ENCODE data around the gene TMEM25.
"Not testable (repeated sequence)": the region's sequence is repeated elsewhere in the genome, so short reads cannot be mapped to it uniquely, and the experiment has no call there.

TMEM25 gene

GRCh38 chr11:118530683-118531596 lies at the start of gene TMEM25:
TSS of gene TMEM25 (plus strand) at chr11:118531192. CDS start at chr11:118531802, 610 bp downstream.
- DNase-seq, result peak in 1 of 2 experiments; percentile 32

- not testable (repeated sequence) for DNase-seq
Measured at GRCh38 chr11:118481238-118481637, 49.8 kb upstream of the TMEM25 start.

- DNase-seq, result no peak
Measured at GRCh38 chr11:118484405-118484804, 46.6 kb upstream of the TMEM25 start.

DNA sequence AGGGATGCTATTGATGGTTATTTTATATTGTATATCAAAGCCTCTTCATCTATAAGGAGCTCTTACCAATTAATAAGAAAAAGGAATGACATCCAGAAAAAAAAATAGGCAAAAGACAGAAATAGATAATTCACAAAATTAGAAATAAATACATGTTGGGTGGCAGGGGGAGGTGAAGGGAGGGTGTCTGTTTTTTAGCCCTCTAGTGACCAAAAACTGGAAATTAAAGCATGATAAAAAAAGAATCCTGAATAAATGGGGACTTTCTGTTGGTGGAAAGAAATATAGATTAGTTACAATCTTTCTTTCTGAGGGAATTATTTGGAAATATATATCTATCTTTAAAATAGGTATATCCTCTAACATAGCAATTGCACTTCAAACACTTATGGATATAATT lies 45.7 kb upstream of the TMEM25 start:
- DNase-seq, result no peak

DNA sequence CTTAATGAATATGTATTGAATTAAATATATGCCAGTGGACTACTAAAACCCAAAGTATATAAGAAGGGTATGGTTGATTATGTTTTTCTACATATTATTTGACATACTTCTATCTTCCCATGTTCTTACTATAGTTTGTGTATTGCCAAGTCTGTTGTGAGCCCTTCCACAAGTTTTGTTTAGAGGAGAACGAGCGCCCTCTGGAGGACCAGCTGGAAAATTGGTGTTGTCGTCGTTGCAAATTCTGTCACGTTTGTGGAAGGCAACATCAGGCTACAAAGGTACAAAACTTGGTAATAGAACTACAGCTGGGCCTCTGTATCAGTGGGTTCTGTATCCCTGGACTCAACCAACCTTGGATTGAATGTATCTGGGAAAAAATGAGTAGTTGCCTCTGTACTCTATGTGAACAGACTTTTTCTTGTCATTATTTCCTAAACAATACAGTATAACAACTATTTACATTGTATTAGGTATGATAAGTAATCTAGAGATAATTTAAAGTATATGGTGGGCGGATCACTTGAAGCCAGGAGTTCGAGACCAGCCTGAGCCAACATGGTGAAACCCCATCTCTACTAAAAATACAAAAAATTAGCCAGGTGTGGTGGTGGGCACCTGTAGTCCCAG lies 42.4 kb upstream of the TMEM25 start:
- DNase-seq, result peak in 1 of 2 experiments; percentile 79

- DNase-seq, result no peak
Measured at GRCh38 chr11:118491041-118491440, 40.0 kb upstream of the TMEM25 start.

DNA sequence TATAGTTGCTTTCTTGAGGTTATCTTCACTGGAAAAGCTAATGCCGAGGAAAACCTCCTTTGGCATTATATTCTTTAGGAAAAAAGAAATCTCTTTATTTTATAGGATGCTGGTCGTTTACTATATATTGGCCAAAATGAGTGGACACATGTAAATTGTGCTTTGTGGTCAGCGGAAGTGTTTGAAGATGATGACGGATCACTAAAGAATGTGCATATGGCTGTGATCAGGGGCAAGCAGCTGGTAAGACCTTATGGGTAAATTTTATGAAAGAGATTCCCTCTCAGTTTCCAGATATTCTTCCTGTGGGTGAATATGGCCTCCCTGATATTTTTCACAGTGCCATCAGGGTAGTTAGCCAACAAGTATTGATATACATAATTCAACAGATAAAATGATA lies 33.2 kb upstream of the TMEM25 start:
- peak in 1 of 2 experiments; percentile 5 for DNase-seq

GRCh38 chr11:118503216-118503615 lies 27.8 kb upstream of the TMEM25 start:
- DNase-seq, result no peak

GRCh38 chr11:118511601-118512000 lies 19.4 kb upstream of the TMEM25 start:
- no peak for DNase-seq

DNA sequence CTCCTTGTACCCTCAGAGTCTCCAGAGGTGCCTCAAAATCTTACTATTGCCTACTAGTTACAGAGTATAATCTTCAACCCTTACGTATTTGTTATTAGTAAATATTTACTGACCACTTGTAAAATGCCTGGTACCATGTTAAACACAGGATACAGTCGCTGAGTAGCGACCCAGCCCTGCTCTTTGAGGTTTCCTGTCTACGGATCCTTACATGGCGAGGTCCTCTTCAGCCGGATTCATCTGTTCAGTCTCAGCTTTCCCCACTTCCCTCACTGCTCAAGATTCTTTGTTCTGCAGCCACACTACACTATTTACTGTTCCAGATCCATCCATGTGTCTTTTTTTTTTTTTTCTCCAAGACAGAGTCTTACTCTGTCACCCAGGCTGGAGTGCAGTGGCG lies 16.9 kb upstream of the TMEM25 start:
- no peak for DNase-seq

GRCh38 chr11:118519549-118519948 lies 11.4 kb upstream of the TMEM25 start:
- no peak for DNase-seq

DNA sequence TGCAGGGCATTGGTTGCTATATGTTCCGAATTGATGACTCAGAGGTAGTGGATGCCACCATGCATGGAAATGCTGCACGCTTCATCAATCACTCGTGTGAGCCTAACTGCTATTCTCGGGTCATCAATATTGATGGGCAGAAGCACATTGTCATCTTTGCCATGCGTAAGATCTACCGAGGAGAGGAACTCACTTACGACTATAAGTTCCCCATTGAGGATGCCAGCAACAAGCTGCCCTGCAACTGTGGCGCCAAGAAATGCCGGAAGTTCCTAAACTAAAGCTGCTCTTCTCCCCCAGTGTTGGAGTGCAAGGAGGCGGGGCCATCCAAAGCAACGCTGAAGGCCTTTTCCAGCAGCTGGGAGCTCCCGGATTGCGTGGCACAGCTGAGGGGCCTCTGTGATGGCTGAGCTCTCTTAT lies 9.1 kb upstream of the TMEM25 start:
- DNase-seq, result no peak

DNA sequence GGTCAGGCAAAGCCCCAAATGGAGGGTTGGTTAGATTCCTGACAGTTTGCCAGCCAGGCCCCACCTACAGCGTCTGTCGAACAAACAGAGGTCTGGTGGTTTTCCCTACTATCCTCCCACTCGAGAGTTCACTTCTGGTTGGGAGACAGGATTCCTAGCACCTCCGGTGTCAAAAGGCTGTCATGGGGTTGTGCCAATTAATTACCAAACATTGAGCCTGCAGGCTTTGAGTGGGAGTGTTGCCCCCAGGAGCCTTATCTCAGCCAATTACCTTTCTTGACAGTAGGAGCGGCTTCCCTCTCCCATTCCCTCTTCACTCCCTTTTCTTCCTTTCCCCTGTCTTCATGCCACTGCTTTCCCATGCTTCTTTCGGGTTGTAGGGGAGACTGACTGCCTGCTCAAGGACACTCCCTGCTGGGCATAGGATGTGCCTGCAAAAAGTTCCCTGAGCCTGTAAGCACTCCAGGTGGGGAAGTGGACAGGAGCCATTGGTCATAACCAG lies 8.4 kb upstream of the TMEM25 start:
- peak in 1 of 2 experiments; percentile 21 for DNase-seq

DNA sequence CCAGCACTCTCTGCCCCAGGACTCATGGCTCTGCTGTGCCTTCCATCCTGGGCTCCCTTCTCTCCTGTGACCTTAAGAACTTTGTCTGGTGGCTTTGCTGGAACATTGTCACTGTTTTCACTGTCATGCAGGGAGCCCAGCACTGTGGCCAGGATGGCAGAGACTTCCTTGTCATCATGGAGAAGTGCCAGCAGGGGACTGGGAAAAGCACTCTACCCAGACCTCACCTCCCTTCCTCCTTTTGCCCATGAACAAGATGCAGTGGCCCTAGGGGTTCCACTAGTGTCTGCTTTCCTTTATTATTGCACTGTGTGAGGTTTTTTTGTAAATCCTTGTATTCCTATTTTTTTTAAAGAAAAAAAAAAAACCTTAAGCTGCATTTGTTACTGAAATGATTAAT lies 6.6 kb upstream of the TMEM25 start:
- no peak for DNase-seq

GRCh38 chr11:118524757-118525470 lies 6.1 kb upstream of the TMEM25 start:
- no peak for DNase-seq

DNA sequence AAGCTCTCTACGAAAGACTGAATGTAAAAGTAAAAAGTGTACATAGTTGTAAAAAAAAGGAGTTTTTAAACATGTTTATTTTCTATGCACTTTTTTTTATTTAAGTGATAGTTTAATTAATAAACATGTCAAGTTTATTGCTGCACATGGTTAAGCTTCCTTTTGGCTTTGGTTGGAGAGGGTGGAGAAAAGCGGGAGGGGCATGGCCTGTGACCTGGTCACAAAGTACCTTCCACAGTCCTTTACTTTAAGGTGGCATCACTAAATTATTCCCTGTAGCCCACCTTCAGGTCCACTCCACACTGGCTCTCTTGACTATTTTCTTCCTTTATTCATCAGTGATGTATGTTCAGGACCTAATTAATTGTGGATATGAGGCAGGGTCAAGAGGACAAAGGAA lies 4.3 kb upstream of the TMEM25 start:
- DNase-seq, result no peak

DNA sequence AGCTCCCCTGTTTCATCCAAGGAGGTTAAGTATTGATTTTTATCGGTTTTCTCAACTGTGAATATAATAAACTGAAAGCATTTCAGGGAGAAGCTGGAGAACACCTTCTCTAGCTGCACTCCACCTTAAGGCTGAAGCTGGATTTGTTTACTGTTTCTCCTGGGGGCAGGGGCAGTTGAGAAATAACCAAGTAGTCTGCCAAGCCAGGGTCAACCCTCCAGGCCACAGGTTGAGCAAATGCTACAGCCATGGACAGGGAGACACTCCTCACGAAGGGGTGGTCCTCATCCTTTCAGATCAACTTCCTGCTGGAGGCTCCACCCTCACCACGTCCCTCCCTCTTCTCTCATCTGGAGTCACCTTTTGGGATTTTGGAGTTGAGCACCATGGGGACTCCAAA lies 3.9 kb upstream of the TMEM25 start, which contains the start of gene TTC36:
TTC36 (plus strand) TSS at position 366 of the 400 bp plus-strand sequence; CDS start at position 387, 21 bp downstream.
- no peak for DNase-seq

- DNase-seq, result no peak
Measured at GRCh38 chr11:118528511-118528910, 2.5 kb upstream of the TMEM25 start.

DNA sequence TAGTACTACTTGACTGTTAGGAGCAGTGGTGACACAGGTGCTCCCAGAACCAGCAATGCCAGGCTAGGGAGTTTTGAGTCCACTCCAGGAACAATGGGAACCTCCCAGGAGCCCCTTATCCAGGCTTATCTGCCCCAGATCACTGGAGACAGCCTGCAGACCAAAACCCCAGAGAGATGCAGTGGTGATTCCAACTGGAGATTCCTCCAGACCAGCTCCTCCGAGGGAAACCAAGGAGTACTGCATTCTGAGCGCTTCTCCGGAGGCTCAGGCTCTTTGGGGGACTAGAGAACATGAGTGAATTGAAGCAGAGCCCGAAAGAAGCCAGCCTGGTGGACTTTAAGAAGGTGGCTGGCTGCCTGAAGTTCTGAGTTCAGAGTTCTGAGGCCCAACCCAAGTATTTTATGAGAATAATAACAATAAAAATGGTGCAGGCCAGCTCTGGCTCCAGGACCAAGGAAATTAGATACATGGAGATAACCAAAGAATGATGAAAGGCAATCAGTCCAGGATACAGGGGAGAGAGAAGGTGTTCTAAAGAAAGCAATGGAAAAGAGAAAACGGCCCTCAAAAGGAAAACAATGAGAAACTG lies 1.3 kb upstream of the TMEM25 start:
- no peak for DNase-seq

- no peak for DNase-seq
Measured at GRCh38 chr11:118530180-118530682, 761 bp upstream of the TMEM25 start.

GRCh38 chr11:118531597-118532084 lies 649 bp downstream of the TMEM25 start:
- DNase-seq, result no peak

GRCh38 chr11:118532091-118532490 lies 1.1 kb downstream of the TMEM25 start:
- DNase-seq, result no peak
